Kidney (tissue), 14 donors: ENCODE data around the gene ABHD18. TPM values are rescaled to one million over a fixed set of nuclear protein-coding genes. Genes with fewer than 3 reads are reported as not detected.

Experiments
- DNase-seq, 5 donors: peaks; one replicate each; pipeline ENCODE4 v3.0.0-alpha.2; 2013 to 2020
- FAIRE-seq: peaks from 2 replicates; lab custom pipeline; 2012; peaks lifted over from hg19 to GRCh38; lab: Jason Lieb, UNC
- H3K27ac ChIP-seq, 2 donors: one replicate each; pipeline ENCODE4 v1.7.0; 2013; ENCODE audit warnings: low read depth in 2 of 2, low read length in 2 of 2, inconsistent platforms in 1 of 2
- H3K27me3 ChIP-seq: one replicate; pipeline ENCODE4 v1.7.1; 2013; ENCODE audit warnings: low read length, inconsistent platforms; ENCODE audit not compliant: control insufficient read depth, insufficient read depth
- H3K36me3 ChIP-seq, 3 donors: one replicate each; pipeline versions ENCODE4 v1.7.0 to v1.7.1; 2013; ENCODE audit warnings: low read length in 3 of 3, control low read depth in 1 of 3, inconsistent platforms in 1 of 3; ENCODE audit not compliant: insufficient read depth in 3 of 3, control insufficient read depth in 2 of 3
- H3K4me1 ChIP-seq, 3 donors: one replicate each; pipeline versions ENCODE4 v1.7.0 to v1.7.1; 2013; ENCODE audit warnings: low read length in 3 of 3, inconsistent platforms in 1 of 3, low read depth in 1 of 3; ENCODE audit not compliant: control insufficient read depth in 2 of 3, insufficient read depth in 2 of 3
- H3K4me3 ChIP-seq, 3 donors: one replicate each; pipeline versions ENCODE4 v1.7.0 to v1.8.1; 2013; ENCODE audit warnings: low read length in 3 of 3, control low read depth in 1 of 3, inconsistent platforms in 1 of 3
- H3K9ac ChIP-seq, 3 donors: one replicate each; pipeline versions ENCODE4 v1.7.0 to v1.7.1; 2013; ENCODE audit warnings: low read length in 3 of 3, control low read depth in 1 of 3, inconsistent platforms in 1 of 3
- H3K9me3 ChIP-seq, 3 donors: one replicate each; pipeline versions ENCODE4 v1.7.0 to v1.7.1; 2013; ENCODE audit warnings: low read length in 3 of 3, control low read depth in 1 of 3, inconsistent platforms in 1 of 3; ENCODE audit not compliant: control insufficient read depth in 2 of 3, insufficient read depth in 1 of 3
- intact Hi-C: fragments of 100-400 bp; cut with DNase I; formaldehyde crosslinking; loops from one replicate; pipeline ENCODE4 v1.11.1; 2022
- polyA plus RNA-seq: library from polyadenylated mRNA; stranded (reverse); fragments of 350-450 nt; fragmentation: Illumina TruSeq; extraction: RNeasy Lipid Tissue Mini Kit (QIAGEN cat#74804); gene quantifications from one replicate; pipeline ENCODE4 v1.2.3, GENCODE V29; 2014; ENCODE audit warnings: low read depth, low replicate concordance; ENCODE audit not compliant: insufficient read depth
- total RNA-seq: library from RNA; stranded (reverse); fragmentation: NEBNext Ultra II Directional; extraction: Animal tissue kit (Norgen Biotek cat#: 25700); gene quantifications from one replicate; pipeline ENCODE4 v1.2.1, GENCODE V29; 2021
- TF ChIP-seq, protein P1 (sequence below): IDR thresholded peaks from 3 replicates; pipeline ENCODE4 v1.5.1; 2012; ENCODE audit warnings: mild to moderate bottlenecking, moderate library complexity, borderline replicate concordance; ENCODE audit not compliant: insufficient read depth; ENCODE audit errors: extremely low read depth
- donor health status: control.
- donor health status: control.
- donor health status: control.
- donor health status: control.
- donor health status: control.
- donor health status: DM: yes; HTN: yes; CAD: no.
- donor health status: Normal renal cell carcinoma (clear cell type).

Gene ABHD18
- total and polyA plus RNA-seq, 2 donors from 2014 or later: 5.6 to 12.3 TPM

DNA sequence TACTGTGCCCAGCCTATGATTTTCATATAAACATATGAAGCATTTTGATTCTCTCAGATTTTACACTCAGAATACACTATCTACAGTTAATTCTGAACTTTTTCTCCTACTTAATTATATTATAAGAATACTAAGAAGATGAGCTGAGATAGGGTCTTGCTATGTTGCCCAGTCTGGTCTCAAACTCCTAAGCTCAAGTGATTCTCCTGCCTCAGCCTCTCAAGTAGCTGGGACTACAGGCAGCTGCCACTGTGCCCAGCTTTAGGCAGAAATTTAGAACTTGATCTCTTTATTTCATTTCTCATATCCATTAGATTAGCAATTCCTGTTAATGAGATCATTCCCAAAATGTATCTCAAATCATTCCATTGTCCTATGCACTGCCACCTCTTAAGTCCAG is 91.2 kb downstream of the ABHD18 start:
- TF ChIP-seq, protein P1, sequence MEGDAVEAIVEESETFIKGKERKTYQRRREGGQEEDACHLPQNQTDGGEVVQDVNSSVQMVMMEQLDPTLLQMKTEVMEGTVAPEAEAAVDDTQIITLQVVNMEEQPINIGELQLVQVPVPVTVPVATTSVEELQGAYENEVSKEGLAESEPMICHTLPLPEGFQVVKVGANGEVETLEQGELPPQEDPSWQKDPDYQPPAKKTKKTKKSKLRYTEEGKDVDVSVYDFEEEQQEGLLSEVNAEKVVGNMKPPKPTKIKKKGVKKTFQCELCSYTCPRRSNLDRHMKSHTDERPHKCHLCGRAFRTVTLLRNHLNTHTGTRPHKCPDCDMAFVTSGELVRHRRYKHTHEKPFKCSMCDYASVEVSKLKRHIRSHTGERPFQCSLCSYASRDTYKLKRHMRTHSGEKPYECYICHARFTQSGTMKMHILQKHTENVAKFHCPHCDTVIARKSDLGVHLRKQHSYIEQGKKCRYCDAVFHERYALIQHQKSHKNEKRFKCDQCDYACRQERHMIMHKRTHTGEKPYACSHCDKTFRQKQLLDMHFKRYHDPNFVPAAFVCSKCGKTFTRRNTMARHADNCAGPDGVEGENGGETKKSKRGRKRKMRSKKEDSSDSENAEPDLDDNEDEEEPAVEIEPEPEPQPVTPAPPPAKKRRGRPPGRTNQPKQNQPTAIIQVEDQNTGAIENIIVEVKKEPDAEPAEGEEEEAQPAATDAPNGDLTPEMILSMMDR: no peak
- intact Hi-C loops: no loop called here
- no peak overlapping the region for H3K27ac ChIP-seq
- FAIRE-seq: no peak
- no peaks in the 10 kb centered on the region for H3K36me3 ChIP-seq
- H3K9ac ChIP-seq: no peak overlapping the region
- no peaks in the 10 kb centered on the region for H3K4me1 ChIP-seq
- DNase-seq: no peak
- H3K4me3 ChIP-seq: no peak overlapping the region
- H3K27me3 ChIP-seq: no peaks in the 10 kb centered on the region
- H3K9me3 ChIP-seq: no peaks in the 10 kb centered on the region

DNA sequence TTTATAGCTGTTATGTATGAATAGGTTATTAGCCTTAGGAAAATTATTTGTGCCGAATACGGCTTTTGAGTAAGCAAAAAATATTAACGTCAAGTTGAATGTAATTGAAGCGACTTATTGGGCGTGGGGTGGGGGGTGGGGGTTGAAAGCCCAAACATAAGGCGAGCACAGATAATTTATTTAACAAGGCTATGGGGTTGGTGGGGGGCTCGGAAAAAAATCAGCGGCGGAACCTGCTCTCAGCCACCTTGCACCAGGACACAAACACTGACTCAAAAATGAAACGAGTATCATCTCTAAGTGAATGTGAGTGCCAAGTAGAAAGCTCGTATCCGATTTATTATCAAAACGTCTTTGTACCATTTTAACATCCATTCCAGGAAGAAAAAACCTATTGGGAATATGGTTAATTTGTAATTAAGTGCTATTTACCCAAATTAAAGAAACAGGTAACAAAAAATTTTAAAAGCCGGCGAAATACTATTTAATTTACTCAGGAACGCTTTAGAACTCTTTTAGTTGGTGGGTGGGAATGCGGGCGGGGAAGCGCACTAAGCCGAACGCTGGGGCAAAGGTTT is 95.0 kb downstream of the ABHD18 start:
- FAIRE-seq (no peak), DNase-seq (peak in 2 of 5 donors; percentile 68 to 74)
- Histone ChIP-seq H3K27me3 (no peaks in the 10 kb centered on the region), H3K9ac (peak overlapping the region; percentile 26 to 93 (median 49)), H3K4me3 (peak overlapping the region; percentile 35 to 72 (median 65)), H3K27ac (peak overlapping the region; percentile 92 to 93), H3K9me3 (no peaks in the 10 kb centered on the region), H3K36me3 (no peaks in the 10 kb centered on the region), H3K4me1 (peaks cover 0 to 2% (median 0%) of the 10 kb centered on the region in 3 donors)
- TF ChIP-seq, protein P1: no peak
- intact Hi-C loops: no loop called here

DNA sequence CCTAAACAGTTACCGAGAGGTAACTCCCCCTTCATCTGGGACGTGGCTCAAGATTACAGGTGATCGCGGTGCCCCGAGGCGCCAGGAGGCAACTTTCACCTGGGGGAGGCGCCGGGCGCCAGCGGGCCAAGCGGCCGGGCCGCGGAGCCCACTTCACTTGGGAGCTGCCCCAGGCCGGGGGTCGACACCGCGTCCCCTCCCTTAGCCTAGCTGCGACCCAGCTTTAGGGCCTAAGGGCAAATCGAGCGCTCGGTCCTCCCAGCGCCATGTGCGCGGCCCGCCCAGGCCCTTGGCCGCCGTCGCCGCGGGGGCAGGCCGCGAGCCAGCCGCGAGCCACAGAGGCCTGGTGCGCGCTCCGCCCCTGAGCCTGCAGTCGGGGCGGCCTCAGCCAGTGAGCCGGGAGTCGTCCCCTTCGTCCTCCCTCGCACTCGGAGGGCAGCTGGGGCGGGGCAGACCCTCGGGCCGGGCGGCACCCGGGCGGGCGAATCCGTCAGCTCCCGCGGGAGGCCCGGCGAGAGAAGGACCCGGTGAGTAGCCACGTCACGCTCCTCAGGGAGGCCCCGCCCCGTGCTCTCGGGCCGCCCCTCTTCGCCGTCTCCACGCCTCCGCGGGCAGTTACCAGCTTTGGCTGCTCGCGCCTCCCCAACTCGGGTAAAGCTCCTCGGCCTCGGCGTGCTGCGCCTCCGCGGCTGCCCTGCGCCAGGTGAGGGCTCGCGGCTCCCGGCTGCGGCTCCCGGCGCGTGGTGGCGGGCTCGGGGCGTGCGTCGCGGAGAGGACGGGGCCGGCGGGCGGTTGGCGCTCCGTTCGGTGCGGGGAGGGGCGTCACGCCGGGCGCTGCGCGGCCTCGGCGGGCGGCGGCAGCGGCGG is 95.7 kb downstream of the ABHD18 start, which contains the start of gene LARP1B:
LARP1B (plus strand) TSS at position 614 of the 867 bp plus-strand sequence. CDS start 13,640 bp downstream, outside the sequence.
- H3K4me1 ChIP-seq: peaks cover 0 to 2% (median 0%) of the 10 kb centered on the region in 3 donors
- peak within 1 kb of the TSS; percentile 70 to 81 (median 80) for H3K4me3 ChIP-seq
- DNase-seq (peak; percentile 97 to 99 (median 97)), FAIRE-seq (no peak)
- TF ChIP-seq, protein P1: no peak
- no peaks in the 10 kb centered on the region for H3K27me3 ChIP-seq
- intact Hi-C loops: no loop called here
- H3K27ac ChIP-seq: peak within 1 kb of the TSS; percentile 92 to 93
- no peaks in the 10 kb centered on the region for H3K36me3 ChIP-seq
- no peaks in the 10 kb centered on the region for H3K9me3 ChIP-seq
- peak within 1 kb of the TSS; percentile 46 to 93 (median 69) for H3K9ac ChIP-seq
